Fibroblast of gingiva (primary cell): Measurements from ENCODE around the gene MID2.
"Not testable (repeated sequence)": the region's sequence is repeated elsewhere in the genome, so short reads cannot be mapped to it uniquely, and the experiment has no call there.

Source experiments
- DNase-seq: peaks from one replicate; pipeline ENCODE4 v3.0.0-alpha.2; 2011; ENCODE audit warnings: low read depth

The MID2 gene

GRCh38 chrX:107955337-107955736, 129.7 kb downstream of the MID2 start:
- not testable (repeated sequence) for DNase-seq

- no peak for DNase-seq
Measured at GRCh38 chrX:107968623-107969022, 143.0 kb downstream of the MID2 start.

GRCh38 chrX:107970073-107970472, 144.4 kb downstream of the MID2 start:
- no peak for DNase-seq

- DNase-seq = no peak
Measured at GRCh38 chrX:107971636-107972035, 146.0 kb downstream of the MID2 start.
